Hepatocyte (in vitro differentiated cells): Measurements from ENCODE around the gene RPL9.

Experiments
- CTCF ChIP-seq: fragments of 200-600 bp; sonication (generic); IDR thresholded peaks from 2 replicates; pipeline ENCODE4 v1.5.1; 2016; ENCODE audit warnings: antibody characterized with exemption, mild to moderate bottlenecking; ENCODE audit not compliant: poor library complexity
- EZH2phosphoT487 ChIP-seq: fragments of 200-600 bp; sonication (generic); IDR thresholded peaks from one replicate; pipeline ENCODE4 v1.6.1; 2018; ENCODE audit warnings: antibody characterized with exemption, mild to moderate bottlenecking, low read depth, moderate library complexity; ENCODE audit not compliant: unreplicated experiment, severe bottlenecking

DNA sequence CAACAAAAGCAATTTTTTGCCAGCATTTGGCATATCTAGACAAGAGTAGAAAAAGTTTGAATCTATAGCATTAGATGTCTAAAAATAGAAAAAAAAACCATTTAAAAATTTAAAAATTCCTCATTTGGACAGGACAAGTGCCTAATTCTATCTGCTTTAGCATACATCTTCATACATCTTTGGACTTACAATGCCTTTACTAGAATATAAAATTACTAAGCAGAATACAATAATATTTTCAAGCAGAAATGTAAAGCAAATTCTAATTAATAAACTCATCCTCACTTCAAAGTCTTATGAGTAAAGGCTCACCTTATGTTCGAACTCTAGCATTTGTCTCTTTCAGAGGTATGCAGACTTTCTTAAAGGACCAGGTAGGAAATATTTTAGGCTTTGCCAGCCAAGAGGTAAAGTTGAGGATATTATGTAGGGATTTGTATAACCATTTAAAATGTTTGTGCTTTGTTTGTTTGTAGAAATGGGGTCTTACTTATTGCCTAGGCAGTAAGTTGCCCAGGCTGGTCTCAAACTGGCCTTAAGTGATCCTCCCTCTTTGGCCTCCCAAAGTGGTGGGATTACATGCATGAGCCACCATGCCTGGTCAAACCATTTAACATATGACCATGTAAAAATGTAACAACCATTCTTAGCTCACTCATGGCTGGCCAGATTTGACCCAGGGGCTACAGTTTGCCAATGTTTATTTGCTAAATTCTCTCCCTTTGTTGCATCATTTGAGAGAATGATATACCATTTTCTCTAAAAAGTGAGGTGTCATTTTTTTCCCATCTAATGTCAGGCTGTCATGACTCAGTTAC is 39.4 kb upstream of the RPL9 start:
- TF ChIP-seq CTCF (no peak), EZH2phosphoT487 (no peak)
